Neural cell (in vitro differentiated cells): ENCODE results near the gene CPM. TPM values are rescaled to one million over a fixed set of nuclear protein-coding genes. Genes with fewer than 3 reads are reported as not detected.

Experiments
- H2AFZ ChIP-seq: fragments of 200-600, 300-800 bp; sonication (generic), shearing (Covaris generic); 2 replicates; pipeline ENCODE4 v1.6.0; 2014; ENCODE audit warnings: low read depth, mild to moderate bottlenecking, antibody characterized with exemption, low read length, moderate library complexity
- H3F3A ChIP-seq: fragments of 200-600 bp; shearing (Covaris generic); 2 replicates; pipeline ENCODE4 v1.6.1; 2016; ENCODE audit warnings: mild to moderate bottlenecking, moderate library complexity, mixed read lengths, antibody characterized with exemption, low read length; ENCODE audit not compliant: insufficient read depth, poor library complexity, severe bottlenecking
- H3K27ac ChIP-seq: fragments of 200-600, 300-800 bp; sonication (generic), shearing (Covaris generic); 2 replicates; pipeline ENCODE4 v1.5.1; 2014; ENCODE audit warnings: mild to moderate bottlenecking, low read length, moderate library complexity
- H3K27me3 ChIP-seq: fragments of 300-800, 200-600 bp; sonication (generic), shearing (Covaris generic); 2 replicates; pipeline ENCODE4 v1.6.0; 2014; ENCODE audit warnings: mild to moderate bottlenecking, low read depth, low read length, moderate library complexity; ENCODE audit not compliant: insufficient read depth
- H3K36me3 ChIP-seq: fragments of 300-800, 200-600 bp; sonication (generic), shearing (Covaris generic); 2 replicates; pipeline ENCODE4 v1.5.1; 2014; ENCODE audit warnings: mild to moderate bottlenecking, antibody characterized with exemption, low read length, moderate library complexity; ENCODE audit not compliant: insufficient read depth
- H3K4me2 ChIP-seq: fragments of 300-800, 200-600 bp; sonication (generic), shearing (Covaris generic); 2 replicates; pipeline ENCODE4 v1.6.0; 2014; ENCODE audit warnings: mild to moderate bottlenecking, low read length
- H3K4me3 ChIP-seq: fragments of 300-800, 200-600 bp; sonication (generic), shearing (Covaris generic); 2 replicates; pipeline ENCODE4 v1.5.1; 2014; ENCODE audit warnings: mild to moderate bottlenecking, low read length, moderate library complexity
- H3K79me2 ChIP-seq: fragments of 200-600 bp; shearing (Covaris generic); replicated peaks from 2 replicates; pipeline ENCODE4 v1.6.0; 2014; ENCODE audit warnings: mild to moderate bottlenecking, low read length, moderate library complexity; ENCODE audit not compliant: insufficient read depth
- H3K9ac ChIP-seq: fragments of 300-800, 200-600 bp; sonication (generic), shearing (Covaris generic); 2 replicates; pipeline ENCODE4 v1.6.1; 2016; ENCODE audit warnings: mild to moderate bottlenecking, low read length, mixed read lengths
- H3K9me2 ChIP-seq: fragments of 200-600 bp; shearing (Covaris generic); 2 replicates; pipeline ENCODE4 v1.6.1; 2016; ENCODE audit warnings: mild to moderate bottlenecking, low read length, mixed read lengths; ENCODE audit not compliant: insufficient read depth
- H3K9me3 ChIP-seq: fragments of 200-600, 300-800 bp; sonication (generic), shearing (Covaris generic); 2 replicates; pipeline ENCODE4 v1.6.1; 2016; ENCODE audit warnings: mild to moderate bottlenecking, mixed run types, low read length, moderate library complexity, mixed read lengths
- H4K20me1 ChIP-seq: fragments of 200-600 bp; shearing (Covaris generic); 2 replicates; pipeline ENCODE4 v1.6.1; 2016; ENCODE audit warnings: mild to moderate bottlenecking, mixed run types; ENCODE audit not compliant: insufficient read depth
- EP300 ChIP-seq: fragments of 450-650 bp; conservative IDR thresholded peaks from 2 replicates; pipeline ENCODE4 v1.6.1; 2014; ENCODE audit warnings: antibody characterized with exemption, mild to moderate bottlenecking, moderate library complexity; ENCODE audit not compliant: poor library complexity, severe bottlenecking
- EZH2 ChIP-seq: fragments of 200-600, 300-800 bp; shearing (Covaris generic), sonication (generic); IDR thresholded peaks from 2 replicates; pipeline ENCODE4 v1.6.1; 2014; ENCODE audit warnings: antibody characterized with exemption, low read length, borderline replicate concordance, mild to moderate bottlenecking; ENCODE audit not compliant: insufficient read depth, poor library complexity, severe bottlenecking
- MXI1 ChIP-seq: fragments of 450-650 bp; conservative IDR thresholded peaks from 2 replicates; pipeline ENCODE4 v1.6.1; 2014; ENCODE audit warnings: antibody characterized with exemption, mild to moderate bottlenecking; ENCODE audit not compliant: poor library complexity, severe bottlenecking
- POLR2AphosphoS5 ChIP-seq: IDR thresholded peaks from 2 replicates; pipeline ENCODE4 v1.6.1; 2012
- RAD21 ChIP-seq: fragments of 450-650 bp; conservative IDR thresholded peaks from 2 replicates; pipeline ENCODE4 v1.6.1; 2014; ENCODE audit warnings: antibody characterized with exemption, mild to moderate bottlenecking, moderate library complexity
- SMC3 ChIP-seq: fragments of 450-650 bp; conservative IDR thresholded peaks from 2 replicates; pipeline ENCODE4 v1.6.1; 2014; ENCODE audit warnings: antibody characterized with exemption, mild to moderate bottlenecking, moderate library complexity; ENCODE audit not compliant: poor library complexity
- TAF1 ChIP-seq: IDR thresholded peaks from 2 replicates; pipeline ENCODE4 v1.6.1; 2012; ENCODE audit warnings: low read depth
- polyA plus RNA-seq: library from polyadenylated mRNA; depleted of rRNA; stranded (reverse); fragments of >200 nt; gene quantifications from 2 replicates; pipeline ENCODE4 v1.2.3, GENCODE V29; 2014
- TF ChIP-seq, protein P1 (sequence below): IDR thresholded peaks from 2 replicates; pipeline ENCODE4 v1.6.1; 2012; ENCODE audit warnings: borderline replicate concordance
- TF ChIP-seq, protein P2 (sequence below): fragments of 450-650 bp; IDR thresholded peaks from 2 replicates; pipeline ENCODE4 v1.5.1; 2014; ENCODE audit warnings: antibody characterized with exemption, mild to moderate bottlenecking, moderate library complexity; ENCODE audit not compliant: poor library complexity, severe bottlenecking

CPM gene
- polyA plus RNA-seq, 1 donor from 2014 or later = not detected

- Histone ChIP-seq H3K9me3 (no peaks in the 10 kb centered on the region), H3K27ac (no peak overlapping the region), H4K20me1 (no peaks in the 10 kb centered on the region), H2AFZ (no peak overlapping the region), H3K9ac (no peak overlapping the region), H3K36me3 (no peaks in the 10 kb centered on the region), H3K4me3 (no peak overlapping the region), H3K27me3 (no peaks in the 10 kb centered on the region), H3K79me2 (no peaks in the 10 kb centered on the region), H3K9me2 (no peaks in the 10 kb centered on the region), H3F3A (no peaks in the 10 kb centered on the region), H3K4me2 (no peak overlapping the region)
- no peak for TF ChIP-seq TAF1
Observed at GRCh38 chr12:68854078-68854468, 78.9 kb downstream of the CPM start.

DNA sequence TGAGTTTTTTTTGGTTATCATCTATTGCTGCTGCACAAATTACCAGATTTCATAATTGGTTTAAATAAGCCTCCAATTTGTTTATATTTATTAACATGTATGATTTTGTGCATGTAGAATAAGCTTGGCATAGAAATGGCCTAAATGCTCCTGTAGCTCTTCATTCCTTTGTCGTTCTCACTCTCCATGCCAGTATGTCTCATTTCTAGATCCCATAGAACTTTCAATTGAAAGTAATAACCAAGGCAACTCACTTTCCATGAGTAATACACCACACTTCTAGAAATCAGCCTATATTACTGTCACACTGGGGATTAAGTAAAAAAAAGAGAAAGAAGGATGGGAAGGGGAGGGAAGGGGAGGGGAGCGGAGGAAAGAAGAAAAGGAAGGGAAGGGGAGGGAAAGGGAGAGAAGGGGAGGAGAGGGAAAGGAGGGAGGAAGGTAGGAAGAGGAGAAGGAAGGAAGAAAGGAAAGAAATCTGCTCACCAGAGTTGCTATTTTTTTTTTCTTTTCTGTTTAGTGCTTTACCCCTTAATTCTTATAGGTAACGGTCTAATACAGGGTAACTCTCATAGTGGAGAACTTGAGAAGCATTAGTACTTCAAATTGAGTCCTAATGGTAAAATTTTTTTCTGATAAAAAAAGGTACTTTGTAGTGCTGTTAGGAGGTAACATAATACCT is 79.4 kb downstream of the CPM start:
- Histone ChIP-seq H3K4me2 (no peak overlapping the region), H3K79me2 (no peaks in the 10 kb centered on the region), H3K36me3 (no peaks in the 10 kb centered on the region), H4K20me1 (no peaks in the 10 kb centered on the region), H3K9me2 (no peaks in the 10 kb centered on the region), H3K4me3 (no peak overlapping the region), H3K27ac (no peak overlapping the region), H2AFZ (no peak overlapping the region), H3K27me3 (no peaks in the 10 kb centered on the region), H3K9me3 (no peaks in the 10 kb centered on the region), H3K9ac (no peak overlapping the region), H3F3A (no peaks in the 10 kb centered on the region)
- TF ChIP-seq EZH2 (no peak), EP300 (no peak), TAF1 (no peak), RAD21 (no peak), SMC3 (no peak), POLR2AphosphoS5 (no peak), MXI1 (no peak)
- TF ChIP-seq, protein P1, sequence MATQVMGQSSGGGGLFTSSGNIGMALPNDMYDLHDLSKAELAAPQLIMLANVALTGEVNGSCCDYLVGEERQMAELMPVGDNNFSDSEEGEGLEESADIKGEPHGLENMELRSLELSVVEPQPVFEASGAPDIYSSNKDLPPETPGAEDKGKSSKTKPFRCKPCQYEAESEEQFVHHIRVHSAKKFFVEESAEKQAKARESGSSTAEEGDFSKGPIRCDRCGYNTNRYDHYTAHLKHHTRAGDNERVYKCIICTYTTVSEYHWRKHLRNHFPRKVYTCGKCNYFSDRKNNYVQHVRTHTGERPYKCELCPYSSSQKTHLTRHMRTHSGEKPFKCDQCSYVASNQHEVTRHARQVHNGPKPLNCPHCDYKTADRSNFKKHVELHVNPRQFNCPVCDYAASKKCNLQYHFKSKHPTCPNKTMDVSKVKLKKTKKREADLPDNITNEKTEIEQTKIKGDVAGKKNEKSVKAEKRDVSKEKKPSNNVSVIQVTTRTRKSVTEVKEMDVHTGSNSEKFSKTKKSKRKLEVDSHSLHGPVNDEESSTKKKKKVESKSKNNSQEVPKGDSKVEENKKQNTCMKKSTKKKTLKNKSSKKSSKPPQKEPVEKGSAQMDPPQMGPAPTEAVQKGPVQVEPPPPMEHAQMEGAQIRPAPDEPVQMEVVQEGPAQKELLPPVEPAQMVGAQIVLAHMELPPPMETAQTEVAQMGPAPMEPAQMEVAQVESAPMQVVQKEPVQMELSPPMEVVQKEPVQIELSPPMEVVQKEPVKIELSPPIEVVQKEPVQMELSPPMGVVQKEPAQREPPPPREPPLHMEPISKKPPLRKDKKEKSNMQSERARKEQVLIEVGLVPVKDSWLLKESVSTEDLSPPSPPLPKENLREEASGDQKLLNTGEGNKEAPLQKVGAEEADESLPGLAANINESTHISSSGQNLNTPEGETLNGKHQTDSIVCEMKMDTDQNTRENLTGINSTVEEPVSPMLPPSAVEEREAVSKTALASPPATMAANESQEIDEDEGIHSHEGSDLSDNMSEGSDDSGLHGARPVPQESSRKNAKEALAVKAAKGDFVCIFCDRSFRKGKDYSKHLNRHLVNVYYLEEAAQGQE = no peak
- TF ChIP-seq, protein P2, sequence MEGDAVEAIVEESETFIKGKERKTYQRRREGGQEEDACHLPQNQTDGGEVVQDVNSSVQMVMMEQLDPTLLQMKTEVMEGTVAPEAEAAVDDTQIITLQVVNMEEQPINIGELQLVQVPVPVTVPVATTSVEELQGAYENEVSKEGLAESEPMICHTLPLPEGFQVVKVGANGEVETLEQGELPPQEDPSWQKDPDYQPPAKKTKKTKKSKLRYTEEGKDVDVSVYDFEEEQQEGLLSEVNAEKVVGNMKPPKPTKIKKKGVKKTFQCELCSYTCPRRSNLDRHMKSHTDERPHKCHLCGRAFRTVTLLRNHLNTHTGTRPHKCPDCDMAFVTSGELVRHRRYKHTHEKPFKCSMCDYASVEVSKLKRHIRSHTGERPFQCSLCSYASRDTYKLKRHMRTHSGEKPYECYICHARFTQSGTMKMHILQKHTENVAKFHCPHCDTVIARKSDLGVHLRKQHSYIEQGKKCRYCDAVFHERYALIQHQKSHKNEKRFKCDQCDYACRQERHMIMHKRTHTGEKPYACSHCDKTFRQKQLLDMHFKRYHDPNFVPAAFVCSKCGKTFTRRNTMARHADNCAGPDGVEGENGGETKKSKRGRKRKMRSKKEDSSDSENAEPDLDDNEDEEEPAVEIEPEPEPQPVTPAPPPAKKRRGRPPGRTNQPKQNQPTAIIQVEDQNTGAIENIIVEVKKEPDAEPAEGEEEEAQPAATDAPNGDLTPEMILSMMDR = no peak
